ENCODE measurements around the gene IFIT2. TPM values are rescaled to one million over a fixed set of nuclear protein-coding genes. Genes with fewer than 3 reads are reported as not detected.

IFIT2 gene
- total RNA-seq, 2 experiments from 2014 or later = 39.2 to 41.6 TPM

- Mint-ChIP-seq H3K27me3 (peaks cover 8% of the 10 kb centered on the region), H3K36me3 (ENCODE audit: low read depth) (no peaks in the 10 kb centered on the region), H3K4me3 (no peak overlapping the region), H3K4me1 (ENCODE audit: low read depth) (no peaks in the 10 kb centered on the region), H3K27ac (no peak overlapping the region), H3K9me3 (no peaks in the 10 kb centered on the region)
- ATAC-seq (no peak), DNase-seq (no peak)
- CTCF ChIA-PET = interaction anchor here (0.7 to 1.3 kb wide), 4 partner anchors 9 to 97 kb away, joined by 3 read pairs; no protein-coding TSS in a partner anchor
- intact Hi-C loops (cut with micrococcal nuclease) = no loop called here
- no peak for TF ChIP-seq CTCF (IDR thresholded peaks at IDR 0.05)
- POLR2A ChIA-PET = no interaction called here
These were observed 28.2 kb upstream of the IFIT2 start for GRCh38 chr10:89273680-89274079.

- ChIA-PET POLR2A (interaction anchor here (1.1 kb wide), 1 partner anchor 17 kb away, joined by 3 read pairs; no protein-coding TSS in a partner anchor), CTCF (no interaction called here)
- TF ChIP-seq CTCF (IDR thresholded peaks at IDR 0.05) = no peak
- DNase-seq (no peak), ATAC-seq (no peak)
- H3K36me3 Mint-ChIP-seq (ENCODE audit: low read depth) = no peaks in the 10 kb centered on the region
- no peaks in the 10 kb centered on the region for H3K9me3 Mint-ChIP-seq
- H3K4me3 Mint-ChIP-seq = no peak overlapping the region
- intact Hi-C loops (cut with micrococcal nuclease) = no loop called here
- no peaks in the 10 kb centered on the region for H3K4me1 Mint-ChIP-seq (ENCODE audit: low read depth)
- no peak overlapping the region for H3K27ac Mint-ChIP-seq
- H3K27me3 Mint-ChIP-seq = peaks cover 8% of the 10 kb centered on the region
These were observed 26.9 kb upstream of the IFIT2 start for GRCh38 chr10:89274928-89275327.

GRCh38 chr10:89275383-89275782, 26.5 kb upstream of the IFIT2 start:
- H3K9me3 Mint-ChIP-seq = no peaks in the 10 kb centered on the region
- H3K27me3 Mint-ChIP-seq = peaks cover 8% of the 10 kb centered on the region
- intact Hi-C loops (cut with micrococcal nuclease) = no loop called here
- TF ChIP-seq CTCF (IDR thresholded peaks at IDR 0.05) = no peak
- H3K36me3 Mint-ChIP-seq (ENCODE audit: low read depth) = no peaks in the 10 kb centered on the region
- H3K4me1 Mint-ChIP-seq (ENCODE audit: low read depth) = no peaks in the 10 kb centered on the region
- ChIA-PET POLR2A (interaction anchor here (1.1 kb wide), 1 partner anchor 17 kb away, joined by 3 read pairs; no protein-coding TSS in a partner anchor), CTCF (no interaction called here)
- no peak overlapping the region for H3K27ac Mint-ChIP-seq
- no peak for DNase-seq
- no peak for ATAC-seq
- no peak overlapping the region for H3K4me3 Mint-ChIP-seq

- POLR2A ChIA-PET = no interaction called here
- Mint-ChIP-seq H3K9me3 (no peaks in the 10 kb centered on the region), H3K4me3 (no peak overlapping the region), H3K27me3 (peaks cover 6% of the 10 kb centered on the region), H3K27ac (no peak overlapping the region), H3K4me1 (ENCODE audit: low read depth) (no peaks in the 10 kb centered on the region), H3K36me3 (ENCODE audit: low read depth) (no peaks in the 10 kb centered on the region)
- intact Hi-C loops (cut with micrococcal nuclease) = no loop called here
- no peak for ATAC-seq
- TF ChIP-seq CTCF (IDR thresholded peaks at IDR 0.05) = no peak
- CTCF ChIA-PET = no interaction called here
- no peak for DNase-seq
These were observed 23.8 kb upstream of the IFIT2 start for GRCh38 chr10:89278034-89278535.

- H3K27me3 Mint-ChIP-seq = peaks cover 6% of the 10 kb centered on the region
- CTCF ChIA-PET = interaction anchor here (2.1 kb wide), 1 partner anchor 90 kb away, joined by 7 read pairs; no protein-coding TSS in a partner anchor
- no peak overlapping the region for H3K4me3 Mint-ChIP-seq
- POLR2A ChIA-PET = no interaction called here
- no peak overlapping the region for H3K27ac Mint-ChIP-seq
- H3K36me3 Mint-ChIP-seq (ENCODE audit: low read depth) = no peaks in the 10 kb centered on the region
- TF ChIP-seq CTCF (IDR thresholded peaks at IDR 0.05) = no peak
- no peaks in the 10 kb centered on the region for H3K9me3 Mint-ChIP-seq
- DNase-seq = no peak
- H3K4me1 Mint-ChIP-seq (ENCODE audit: low read depth) = no peaks in the 10 kb centered on the region
- no peak for ATAC-seq
- intact Hi-C loops (cut with micrococcal nuclease) = no loop called here
These were observed 22.9 kb upstream of the IFIT2 start for GRCh38 chr10:89278900-89279392.

Measured in activated CD8-positive, alpha-beta T cell treated with anti-CD3 and anti-CD28 coated beads for 36 hours (primary cell).